NCI-H128 (cell line): ENCODE data around the gene KRT15.

Experiments used
- DNase-seq: peaks from one replicate; lab custom pipeline; 2025; ENCODE audit not compliant: unreplicated experiment; lab: John Stamatoyannopoulos, UW

KRT15 gene

DNA sequence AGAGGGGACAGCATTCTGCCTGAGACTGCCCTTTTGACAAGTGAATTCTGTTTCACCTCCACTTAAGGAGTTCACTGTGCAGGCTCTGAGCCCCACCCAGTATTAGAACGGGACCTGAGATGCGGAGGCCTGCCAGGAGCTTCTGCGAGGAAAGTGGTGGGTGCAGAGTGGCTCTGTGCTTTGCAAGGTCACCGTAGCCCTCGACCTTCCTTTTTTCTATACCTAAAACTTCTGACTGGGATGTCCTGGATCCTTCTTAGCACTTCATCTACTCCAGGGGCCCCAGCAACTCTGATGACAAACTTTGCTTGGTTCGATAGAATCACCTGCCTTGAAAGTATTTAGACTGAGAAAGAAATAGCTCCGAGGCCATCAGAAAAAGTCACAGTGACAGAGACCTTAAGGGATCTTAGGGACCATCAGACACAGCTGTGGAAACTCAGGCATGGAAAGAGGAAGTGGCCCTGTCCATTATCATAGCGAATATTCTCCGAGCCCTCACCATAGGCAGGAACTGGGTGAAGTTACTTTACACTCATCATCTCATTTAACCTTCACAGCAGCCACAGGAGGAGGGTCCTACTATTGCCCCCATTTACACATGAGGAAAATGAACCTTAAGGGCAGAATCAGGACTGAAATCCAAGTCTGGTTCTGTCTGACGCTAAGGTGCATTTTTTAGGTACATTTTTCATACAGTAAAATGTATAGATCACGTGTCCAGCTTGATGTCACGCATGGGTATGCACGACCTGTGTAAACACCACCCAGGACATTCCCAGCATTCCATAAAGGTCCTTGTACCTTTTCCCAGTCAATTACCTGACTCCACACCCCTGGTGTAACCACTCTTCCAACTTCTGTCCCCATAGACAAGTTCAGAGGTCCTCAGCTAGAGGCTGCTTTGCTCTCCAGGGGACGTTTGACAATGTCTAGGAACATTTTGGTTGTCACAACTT, 12.6 kb downstream of the KRT15 start:
- DNase-seq, result no peak

DNA sequence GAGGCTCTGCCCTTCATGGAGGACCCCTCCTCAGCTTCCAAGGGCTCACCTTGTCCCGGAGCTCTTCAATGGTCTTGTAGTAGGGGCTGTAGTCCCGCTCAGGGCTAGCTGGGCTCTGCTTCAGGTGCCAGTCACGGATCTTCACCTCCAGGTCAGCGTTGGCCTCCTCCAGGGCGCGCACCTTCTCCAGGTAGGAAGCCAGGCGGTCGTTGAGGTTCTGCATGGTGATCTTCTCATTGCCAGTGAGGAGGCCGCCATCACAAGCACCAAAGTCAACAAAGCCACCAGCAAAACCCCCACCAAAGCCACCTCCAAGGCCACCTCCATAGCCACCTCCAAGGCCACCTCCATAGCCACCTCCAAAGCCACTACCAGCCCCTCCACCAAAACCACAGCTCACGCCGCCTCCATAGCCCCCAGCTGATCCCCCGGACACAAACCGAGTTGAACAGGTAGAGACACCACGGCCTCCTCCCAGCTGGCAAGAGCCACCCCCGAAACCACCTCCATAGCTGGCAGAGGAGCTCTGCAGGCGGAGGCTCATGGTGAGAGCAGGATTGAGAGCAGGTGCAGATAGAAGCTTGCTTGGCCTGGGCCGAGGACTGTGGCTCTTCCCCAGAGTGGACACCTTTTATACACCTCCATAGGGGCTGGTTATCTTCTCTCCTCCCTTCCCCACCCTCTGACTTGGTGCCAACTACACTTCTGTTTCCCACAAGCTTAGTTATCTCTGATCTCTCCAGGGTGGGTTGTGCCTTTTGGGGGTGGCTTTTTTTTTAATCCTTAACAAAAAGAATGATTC, 13.5 kb downstream of the KRT15 start, which contains the start of gene KRT13:
TSS of gene KRT13 (minus strand) at position 606 of the 802 bp plus-strand sequence. CDS start at position 544, 62 bp downstream.
- no peak for DNase-seq

DNA sequence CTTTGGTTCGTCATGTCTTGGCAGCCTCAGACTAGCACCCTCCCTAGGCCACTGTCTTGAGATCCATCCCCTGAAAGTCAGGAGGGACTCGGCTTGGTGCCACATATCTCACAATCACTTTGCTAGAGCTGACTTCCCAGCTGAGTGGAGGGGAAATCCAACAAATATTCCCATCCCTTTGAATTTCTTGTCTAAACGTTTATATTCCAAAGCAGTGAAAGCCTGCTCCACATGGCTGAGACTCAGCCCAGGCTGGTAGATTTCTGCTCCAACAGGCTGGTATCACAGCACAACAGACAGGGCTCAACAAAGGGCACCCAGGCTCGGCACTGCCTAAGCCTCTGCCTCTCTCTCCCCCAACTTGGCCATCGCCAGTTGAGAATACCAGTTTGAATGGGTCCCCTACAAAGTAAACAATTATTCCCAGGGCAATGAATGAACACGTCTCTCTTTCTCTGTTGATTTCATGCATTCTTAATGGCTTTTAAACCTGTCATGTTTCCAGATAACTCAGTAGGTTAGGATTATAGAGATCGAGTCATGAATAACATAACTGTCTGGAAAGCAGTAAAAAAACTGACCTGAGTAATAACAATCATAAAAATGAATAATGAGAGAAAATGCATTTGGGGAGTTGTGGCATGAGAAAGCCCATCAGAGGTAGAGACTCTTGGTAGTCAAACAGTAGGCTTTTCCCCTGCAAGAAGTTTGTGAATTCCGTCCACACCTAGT, 14.3 kb downstream of the KRT15 start:
- DNase-seq, result no peak

DNA sequence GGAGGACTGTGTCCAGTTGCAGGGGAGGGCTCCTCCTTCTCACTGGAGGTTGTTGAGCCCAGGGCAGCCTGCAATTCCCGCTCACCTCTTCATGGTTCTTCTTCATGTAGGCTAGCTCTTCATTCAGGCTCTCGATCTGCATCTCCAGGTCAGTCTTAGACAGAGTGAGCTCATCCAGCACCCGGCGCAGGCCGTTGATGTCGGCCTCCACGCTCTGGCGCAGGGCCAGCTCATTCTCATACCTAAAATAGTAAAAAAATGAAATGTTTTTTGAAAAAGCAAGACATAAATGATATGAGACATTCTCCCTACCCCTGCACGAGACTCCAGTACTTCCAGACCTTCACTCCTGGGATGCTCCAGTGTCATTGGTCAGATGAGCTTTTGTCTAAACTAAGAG, 15.5 kb downstream of the KRT15 start:
- DNase-seq, result no peak

DNA sequence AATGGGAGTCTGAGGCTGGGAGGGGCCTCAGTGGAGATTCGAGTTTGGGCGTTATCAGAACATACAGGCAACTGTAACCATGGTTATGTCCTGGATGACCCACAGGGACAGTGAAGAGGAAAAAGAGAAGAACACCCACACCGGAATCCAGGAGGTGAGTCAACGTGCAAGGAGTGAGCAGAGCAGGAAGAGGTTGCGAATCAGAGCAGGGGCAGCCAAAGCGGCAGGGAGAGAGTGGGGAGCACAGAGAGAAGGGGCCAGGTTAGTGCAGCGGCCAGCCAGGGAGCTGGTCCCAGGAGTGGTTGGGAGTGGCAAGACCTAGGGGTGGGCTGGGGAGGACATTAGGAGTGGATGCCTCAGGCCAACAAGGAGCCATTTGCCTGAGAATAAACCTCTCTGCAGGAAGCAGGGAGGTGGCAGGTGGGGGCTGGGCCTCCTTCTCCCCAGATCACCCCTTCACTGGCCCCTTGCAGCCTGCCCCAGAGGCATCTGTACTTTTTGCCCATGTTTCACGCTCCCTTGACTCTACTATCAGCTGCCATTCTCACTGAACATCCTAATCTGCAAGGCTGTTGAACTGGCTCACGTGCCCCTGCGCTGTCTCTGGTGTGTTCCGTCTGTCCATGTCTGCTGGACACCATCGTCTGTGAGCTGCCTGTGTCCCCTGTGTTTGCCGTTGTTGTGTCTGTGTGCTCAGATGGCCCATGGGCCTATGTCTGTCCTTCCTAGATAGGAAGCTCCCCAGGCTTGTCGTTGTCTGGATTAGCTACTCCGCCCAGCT, 18.4 kb downstream of the KRT15 start:
- no peak for DNase-seq

DNA sequence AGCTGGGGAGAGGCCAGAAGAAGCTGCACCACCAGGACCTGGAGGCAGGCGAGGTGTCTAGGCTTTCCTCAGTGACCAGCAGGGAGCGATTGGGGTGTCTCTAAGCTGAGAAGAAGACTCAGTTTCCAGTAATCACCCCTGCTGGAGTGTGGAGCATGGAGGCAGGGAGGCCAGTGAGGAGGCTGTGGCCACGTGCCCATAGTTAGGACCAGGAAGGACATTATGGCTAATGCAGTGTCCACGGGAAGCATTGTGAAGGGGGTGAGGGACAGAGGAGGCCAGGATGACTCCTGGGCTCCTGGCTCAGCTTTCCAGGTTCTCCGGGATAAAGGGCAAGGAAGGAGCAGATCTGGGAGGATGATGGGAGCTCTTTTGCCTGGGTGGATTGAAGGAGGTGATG, 19.0 kb downstream of the KRT15 start:
- no peak for DNase-seq

DNA sequence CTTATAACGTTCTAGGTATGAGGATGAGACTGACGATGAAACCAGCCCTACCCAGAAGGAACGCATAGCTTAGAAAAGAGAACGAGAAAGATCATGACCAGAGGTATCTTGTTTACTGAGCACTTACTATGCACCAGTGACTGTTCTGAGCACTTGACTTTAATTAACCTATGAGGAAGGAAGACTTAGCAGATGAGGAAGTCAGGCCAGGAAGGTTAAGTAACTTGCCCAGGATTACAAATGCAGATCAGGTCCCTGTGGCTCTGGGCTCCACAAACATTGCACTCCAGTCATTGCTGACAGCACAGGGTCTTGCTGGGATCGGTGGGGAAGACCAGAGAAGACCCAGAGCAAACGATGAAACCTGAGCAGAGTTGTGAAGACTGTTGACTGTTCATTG, 20.4 kb downstream of the KRT15 start:
- DNase-seq, result no peak

DNA sequence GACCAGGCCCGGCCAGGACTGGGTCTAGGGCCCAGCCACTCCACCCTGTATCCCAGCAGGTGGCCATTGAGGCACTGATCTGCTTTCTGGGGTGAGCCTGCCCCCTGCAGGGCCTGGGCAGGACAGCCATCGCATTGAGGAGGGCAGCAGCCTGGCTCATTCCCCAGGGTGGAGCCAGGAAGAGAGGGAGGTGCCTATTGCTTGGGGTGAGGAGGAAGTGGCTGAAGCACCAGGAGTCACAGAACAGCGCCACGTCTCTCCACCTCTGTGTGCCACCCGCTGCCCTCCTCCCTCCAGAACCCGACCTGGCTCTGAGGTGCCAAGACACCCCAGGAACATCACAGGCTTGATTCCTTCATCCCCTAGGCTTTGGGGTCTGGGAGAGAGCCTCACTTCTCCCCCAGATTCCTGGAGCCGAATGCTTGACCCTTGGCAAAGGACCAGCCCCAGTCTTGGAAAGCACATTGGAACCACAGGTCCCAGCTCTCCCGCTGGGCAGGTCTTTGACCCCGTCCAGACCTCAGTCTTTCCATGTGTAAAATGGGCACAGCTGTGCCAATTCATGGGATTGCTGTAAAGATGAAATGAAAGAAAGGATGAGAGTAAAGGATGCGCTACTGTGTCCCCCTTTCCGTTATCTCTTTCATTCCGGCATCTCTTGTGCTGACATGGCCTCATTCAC, 21.7 kb downstream of the KRT15 start:
- DNase-seq, result no peak

DNA sequence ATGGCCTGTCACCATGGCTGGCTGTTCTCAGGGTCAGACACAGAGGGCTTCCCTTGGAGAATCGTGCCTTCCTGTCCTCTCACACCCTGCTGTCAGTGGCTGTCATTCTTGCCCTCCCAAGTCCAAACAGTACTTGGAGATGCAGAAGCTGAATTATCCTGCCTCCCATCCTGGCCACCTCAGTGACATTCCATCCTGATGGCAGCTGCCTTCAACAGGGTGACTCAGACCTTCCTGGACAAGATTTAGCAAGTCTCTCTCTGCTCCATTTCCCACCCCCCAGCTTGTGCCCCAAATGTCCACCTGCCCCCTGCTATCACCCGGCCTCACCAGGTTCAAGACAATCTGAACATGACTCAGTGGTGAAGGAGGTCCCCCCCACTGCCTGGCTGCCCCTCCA, 24.2 kb downstream of the KRT15 start:
- DNase-seq, result no peak

DNA sequence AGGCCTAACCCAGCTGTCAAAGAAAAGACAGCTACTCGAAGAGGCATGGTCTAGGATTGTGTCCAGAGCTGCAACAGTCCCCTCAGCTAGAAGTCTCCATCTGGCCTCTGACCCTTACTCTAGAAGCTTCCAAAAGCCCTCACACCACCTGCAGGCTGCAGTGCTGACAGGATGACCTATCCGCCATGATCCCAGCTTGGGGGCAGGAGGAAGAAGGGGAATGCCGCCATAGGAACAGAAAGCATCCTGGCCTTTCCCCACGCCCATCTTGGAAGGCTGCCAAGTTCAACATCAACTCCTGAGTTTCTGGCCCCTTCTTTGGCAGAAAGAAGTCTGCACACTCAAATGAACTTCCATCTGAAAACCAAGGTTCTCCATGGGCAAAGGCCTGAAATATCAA, 25.9 kb downstream of the KRT15 start:
- no peak for DNase-seq

DNA sequence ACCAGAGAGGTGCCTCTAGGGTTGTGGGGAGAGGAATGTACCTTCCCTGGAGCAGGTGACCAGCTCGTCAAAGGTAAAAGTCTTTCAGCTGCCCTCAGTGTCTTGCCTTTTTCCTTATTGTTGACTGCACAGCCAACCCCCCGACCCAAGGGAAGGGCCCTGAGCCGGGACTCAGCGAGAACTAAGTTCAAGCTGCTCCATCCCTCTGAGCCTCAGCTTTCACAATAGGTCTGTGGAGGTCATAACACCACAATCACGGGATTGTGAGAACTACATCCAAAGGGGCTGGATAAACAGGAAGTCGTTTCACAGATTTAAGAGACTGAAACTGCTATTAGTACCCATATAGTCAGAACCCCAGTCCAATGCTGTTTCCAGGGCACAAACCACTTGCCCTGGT, 26.3 kb downstream of the KRT15 start:
- DNase-seq, result no peak

DNA sequence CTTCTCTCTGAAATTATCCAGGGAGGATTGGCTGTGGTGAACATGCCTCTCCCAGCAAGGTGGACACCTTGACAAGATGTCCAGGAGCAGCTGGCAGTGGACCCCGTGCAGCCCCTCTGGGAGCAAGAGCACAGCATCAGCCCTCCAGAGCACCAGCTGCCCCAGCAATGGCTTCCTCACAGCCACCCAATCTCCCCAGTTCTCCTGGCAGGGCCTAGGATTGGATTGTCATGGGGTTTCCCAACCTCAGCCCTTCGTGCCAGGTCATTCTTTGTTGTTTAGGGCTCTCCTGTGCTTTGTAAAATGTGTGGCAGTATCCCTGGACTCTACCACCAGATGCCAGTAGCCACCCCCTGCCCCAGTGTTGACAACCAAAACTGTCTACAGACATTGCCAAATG, 27.2 kb downstream of the KRT15 start:
- no peak for DNase-seq

DNA sequence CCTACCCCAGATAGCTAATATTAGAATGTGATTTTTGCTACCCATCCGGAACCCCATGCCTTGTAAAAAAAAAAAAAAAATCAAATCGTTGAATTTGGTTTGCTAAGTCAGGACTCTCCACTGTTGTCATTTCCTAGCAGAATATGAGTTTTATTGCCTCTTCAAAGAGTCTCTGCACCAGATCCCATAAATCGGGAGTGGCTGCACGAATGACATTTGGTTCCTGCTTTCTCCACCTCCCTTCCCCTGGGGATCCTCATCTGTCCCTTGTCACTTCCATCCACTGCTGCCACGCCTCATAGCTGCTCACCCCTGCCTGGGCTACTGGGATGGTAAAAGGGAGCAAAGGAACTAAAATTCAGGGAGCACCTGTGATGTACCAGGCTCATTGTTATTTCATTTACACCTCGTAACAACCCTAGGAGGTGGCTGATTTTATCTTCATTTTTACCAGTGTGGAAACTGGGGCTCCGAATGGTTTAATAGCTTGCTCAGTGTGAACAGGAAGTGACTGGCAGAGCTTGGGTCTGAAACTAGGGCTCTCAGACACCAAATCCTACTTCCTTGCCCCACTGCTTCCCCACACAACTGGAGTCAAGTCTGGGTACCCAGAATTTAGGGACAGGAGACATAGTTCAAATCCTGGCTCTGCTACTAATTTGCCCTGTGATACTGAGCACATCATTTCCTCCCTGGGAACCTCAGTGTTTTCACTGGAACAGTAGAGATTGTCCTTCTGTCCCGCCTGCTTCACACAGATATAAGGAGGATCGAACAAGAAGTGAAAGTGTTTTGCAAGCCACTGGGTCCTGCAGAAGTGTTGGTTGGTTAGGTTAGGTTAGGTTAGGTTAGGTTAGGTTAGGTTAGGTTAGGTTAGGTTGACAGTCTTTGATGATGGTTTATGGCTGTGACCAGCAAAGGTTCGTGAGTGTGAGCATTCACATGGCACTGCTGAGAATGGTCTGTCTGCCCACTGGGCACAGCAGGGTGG, 28.4 kb downstream of the KRT15 start:
- DNase-seq, result no peak

DNA sequence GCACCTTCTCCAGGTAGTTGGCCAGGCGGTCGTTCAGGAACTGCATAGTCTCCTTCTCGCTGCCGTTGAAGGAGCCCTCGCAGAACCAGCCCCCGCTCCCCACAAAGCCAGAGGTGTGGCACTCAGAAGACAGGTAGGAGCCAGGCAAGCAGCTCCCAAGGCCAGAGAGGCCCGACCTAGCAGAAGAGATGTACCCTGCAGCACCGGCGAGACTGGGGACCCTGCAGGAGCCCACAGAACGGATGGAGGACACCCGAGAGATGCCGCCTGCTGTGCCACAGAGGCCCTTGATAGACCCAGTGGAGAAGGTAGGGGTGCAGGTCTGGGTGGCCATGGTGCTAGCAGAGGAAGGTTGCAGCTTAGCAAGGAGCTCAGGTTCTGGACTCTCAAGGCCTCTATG, 29.2 kb downstream of the KRT15 start, which contains the start of gene KRT36:
TSS of gene KRT36 (minus strand) at position 380 of the 400 bp plus-strand sequence. CDS start at position 334, 46 bp downstream.
- no peak for DNase-seq

DNA sequence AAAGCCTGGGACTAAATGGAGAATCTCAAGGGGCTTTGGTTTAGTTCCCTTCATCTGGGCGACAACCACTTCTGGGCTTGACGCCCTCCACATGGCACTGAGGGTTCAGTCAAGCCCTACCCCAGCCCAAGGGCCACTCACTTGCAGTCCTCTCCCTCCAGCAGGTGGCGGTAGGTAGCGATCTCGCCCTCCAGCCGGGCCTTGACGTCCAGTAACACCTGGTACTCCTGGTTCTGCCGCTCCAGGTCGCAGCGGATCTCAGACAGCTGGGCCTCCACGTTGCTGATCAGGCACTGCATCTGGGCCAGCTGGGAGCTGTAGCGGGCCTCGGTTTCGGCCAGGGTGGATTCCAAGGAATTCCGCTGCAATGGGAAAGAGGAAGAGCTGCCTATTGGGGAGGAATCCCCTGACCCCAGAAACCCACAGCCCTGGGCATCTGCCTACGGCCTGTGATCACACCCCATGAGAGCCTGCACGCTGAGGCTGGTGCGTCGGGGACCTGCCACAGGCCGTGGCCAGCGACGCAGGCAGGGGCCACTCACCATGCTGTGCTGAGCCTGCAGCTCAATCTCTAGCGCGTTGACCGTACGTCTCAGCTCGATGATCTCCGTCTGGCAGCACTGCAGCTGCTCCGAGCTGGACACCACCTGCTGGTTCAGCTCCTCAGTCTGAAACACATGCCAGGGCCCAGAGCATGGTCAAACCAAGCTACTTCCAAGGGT, 31.7 kb downstream of the KRT15 start:
- no peak for DNase-seq

DNA sequence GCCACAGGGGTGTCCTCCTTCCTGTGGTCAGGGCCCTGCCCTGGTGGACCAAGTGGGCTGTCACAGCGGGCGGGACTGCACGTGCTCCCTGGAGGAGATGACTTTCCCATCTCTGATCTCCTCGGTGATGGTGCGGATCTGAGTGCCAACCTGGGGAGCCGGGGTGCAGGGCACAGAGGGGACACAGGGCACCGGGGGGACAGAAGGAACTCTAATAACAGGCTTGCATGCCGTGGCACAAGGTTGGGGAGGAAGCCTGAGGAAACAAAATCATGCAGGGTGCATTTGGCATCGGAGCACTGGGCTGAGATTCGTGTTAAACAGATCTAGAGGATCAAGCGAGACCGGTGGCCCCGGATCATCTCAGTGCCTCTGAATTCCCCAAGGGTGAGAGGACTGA, 32.4 kb downstream of the KRT15 start:
- DNase-seq, result no peak

DNA sequence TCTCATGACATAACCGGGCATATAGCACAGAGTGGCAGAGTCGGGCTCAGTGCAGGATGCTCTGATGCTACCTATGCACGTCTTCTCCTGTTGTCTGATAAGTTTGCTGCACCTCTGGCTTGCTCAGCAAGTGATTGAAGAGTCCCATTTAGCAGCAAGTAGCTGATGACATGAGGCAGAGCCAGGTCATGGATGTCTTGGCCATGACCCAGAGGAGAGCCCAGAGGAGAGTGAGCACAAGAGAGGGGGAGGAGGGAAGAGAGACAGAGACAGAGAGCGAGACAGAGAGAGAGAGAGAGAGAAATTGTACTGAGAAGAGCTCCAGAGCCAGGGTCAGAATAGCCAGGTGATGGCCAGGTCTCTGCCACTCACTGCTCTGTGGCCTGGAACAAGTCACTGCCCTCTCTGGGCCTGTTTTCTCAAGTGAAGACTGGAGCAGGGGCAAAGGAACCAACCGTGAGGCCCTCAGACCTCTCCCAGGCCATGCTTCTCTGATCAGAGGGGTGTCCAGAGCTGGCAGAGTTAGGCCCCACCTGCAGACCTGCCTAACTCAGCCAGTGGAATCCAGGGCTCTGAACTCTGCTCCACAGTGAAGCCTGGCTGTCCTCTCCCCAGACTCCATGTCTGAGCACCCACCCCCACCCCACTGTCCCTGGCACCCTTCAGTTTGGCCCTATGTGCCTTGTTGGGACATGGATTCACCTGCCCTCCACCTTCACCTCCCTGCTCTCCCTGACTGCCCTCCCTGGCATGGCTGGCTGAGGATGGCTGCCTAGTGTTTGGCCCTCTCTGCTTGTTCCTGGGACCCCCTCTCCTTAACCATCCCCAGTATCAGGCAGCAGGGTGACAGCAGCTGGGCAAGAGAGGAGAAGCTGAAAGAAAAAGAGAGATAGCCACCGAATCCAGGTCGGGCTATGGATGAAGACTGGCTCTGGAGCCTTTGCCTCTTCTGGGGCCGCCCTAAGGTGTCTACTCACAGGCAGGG, 33.5 kb downstream of the KRT15 start:
- DNase-seq, result no peak
